Nephron (organoid): ENCODE data around the gene ACAP2.

Experiments used
- H3K27ac Mint-ChIP-seq, 3 experiments: 2 replicates each; pipeline ENCODE4 v1.8.0; 2020; ENCODE audit warnings: mixed read lengths in 3 of 3, mild to moderate bottlenecking in 2 of 3, moderate library complexity in 1 of 3
- H3K27me3 Mint-ChIP-seq: 2 replicates; pipeline ENCODE4 v1.8.0; 2021; ENCODE audit warnings: low read depth, mild to moderate bottlenecking, moderate library complexity, mixed read lengths
- H3K36me3 Mint-ChIP-seq: 2 replicates; pipeline ENCODE4 v1.8.0; 2020; ENCODE audit warnings: low read depth, mixed read lengths
- H3K4me1 Mint-ChIP-seq: 2 replicates; pipeline ENCODE4 v1.8.0; 2020; ENCODE audit warnings: mixed read lengths
- H3K4me3 Mint-ChIP-seq, 3 experiments: 2 replicates each; pipeline ENCODE4 v1.8.0; 2020; ENCODE audit warnings: mild to moderate bottlenecking in 3 of 3, mixed read lengths in 3 of 3, moderate library complexity in 2 of 3
- H3K9me3 Mint-ChIP-seq: 2 replicates; pipeline ENCODE4 v1.8.0; 2020; ENCODE audit warnings: mixed read lengths
- TF ChIP-seq, protein P1 (sequence below), 3 experiments: fragments of 200-600 bp; sonication (generic); IDR thresholded peaks; one replicate each; pipeline ENCODE4 v1.5.0; 2021; ENCODE audit warnings: antibody characterized with exemption in 3 of 3; ENCODE audit not compliant: unreplicated experiment in 3 of 3

Gene ACAP2

DNA sequence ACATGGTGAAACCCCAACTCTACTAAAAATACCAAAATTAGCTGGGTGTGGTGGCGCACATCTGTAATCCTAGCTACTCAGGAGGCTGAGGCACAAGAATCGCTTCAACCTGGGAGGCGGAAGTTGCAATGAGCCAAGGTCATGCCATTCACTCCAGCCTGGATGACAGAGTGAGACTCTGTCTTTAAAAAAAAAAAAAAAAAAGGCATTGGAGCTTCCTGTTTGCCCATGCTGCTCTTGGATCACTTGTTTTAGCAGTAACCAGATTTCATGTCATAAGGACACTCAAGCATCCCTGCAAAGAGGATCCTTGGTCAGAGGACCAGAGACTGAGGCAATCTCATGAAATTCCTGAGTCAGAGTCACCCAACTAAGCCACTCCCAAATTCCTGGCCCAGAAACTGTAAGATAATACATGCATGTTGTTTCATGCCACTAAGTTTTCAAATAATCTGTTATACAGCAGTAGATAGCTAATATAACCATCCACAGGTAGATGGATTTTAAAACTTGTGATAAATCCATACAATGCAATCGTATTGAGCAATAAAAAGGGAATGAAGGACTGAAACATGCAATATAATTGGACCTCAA, 89.8 kb downstream of the ACAP2 start:
- H3K4me1 Mint-ChIP-seq = peaks cover 6% of the 10 kb centered on the region
- no peaks in the 10 kb centered on the region for H3K9me3 Mint-ChIP-seq
- TF ChIP-seq, protein P1, sequence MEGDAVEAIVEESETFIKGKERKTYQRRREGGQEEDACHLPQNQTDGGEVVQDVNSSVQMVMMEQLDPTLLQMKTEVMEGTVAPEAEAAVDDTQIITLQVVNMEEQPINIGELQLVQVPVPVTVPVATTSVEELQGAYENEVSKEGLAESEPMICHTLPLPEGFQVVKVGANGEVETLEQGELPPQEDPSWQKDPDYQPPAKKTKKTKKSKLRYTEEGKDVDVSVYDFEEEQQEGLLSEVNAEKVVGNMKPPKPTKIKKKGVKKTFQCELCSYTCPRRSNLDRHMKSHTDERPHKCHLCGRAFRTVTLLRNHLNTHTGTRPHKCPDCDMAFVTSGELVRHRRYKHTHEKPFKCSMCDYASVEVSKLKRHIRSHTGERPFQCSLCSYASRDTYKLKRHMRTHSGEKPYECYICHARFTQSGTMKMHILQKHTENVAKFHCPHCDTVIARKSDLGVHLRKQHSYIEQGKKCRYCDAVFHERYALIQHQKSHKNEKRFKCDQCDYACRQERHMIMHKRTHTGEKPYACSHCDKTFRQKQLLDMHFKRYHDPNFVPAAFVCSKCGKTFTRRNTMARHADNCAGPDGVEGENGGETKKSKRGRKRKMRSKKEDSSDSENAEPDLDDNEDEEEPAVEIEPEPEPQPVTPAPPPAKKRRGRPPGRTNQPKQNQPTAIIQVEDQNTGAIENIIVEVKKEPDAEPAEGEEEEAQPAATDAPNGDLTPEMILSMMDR (IDR thresholded peaks at IDR 0.05; ENCODE audit: unreplicated experiment in 3 of 3) = no peak
- no peaks in the 10 kb centered on the region for H3K27me3 Mint-ChIP-seq
- H3K27ac Mint-ChIP-seq = no peak overlapping the region
- peaks cover 24% of the 10 kb centered on the region for H3K36me3 Mint-ChIP-seq
- H3K4me3 Mint-ChIP-seq = no peak overlapping the region

DNA sequence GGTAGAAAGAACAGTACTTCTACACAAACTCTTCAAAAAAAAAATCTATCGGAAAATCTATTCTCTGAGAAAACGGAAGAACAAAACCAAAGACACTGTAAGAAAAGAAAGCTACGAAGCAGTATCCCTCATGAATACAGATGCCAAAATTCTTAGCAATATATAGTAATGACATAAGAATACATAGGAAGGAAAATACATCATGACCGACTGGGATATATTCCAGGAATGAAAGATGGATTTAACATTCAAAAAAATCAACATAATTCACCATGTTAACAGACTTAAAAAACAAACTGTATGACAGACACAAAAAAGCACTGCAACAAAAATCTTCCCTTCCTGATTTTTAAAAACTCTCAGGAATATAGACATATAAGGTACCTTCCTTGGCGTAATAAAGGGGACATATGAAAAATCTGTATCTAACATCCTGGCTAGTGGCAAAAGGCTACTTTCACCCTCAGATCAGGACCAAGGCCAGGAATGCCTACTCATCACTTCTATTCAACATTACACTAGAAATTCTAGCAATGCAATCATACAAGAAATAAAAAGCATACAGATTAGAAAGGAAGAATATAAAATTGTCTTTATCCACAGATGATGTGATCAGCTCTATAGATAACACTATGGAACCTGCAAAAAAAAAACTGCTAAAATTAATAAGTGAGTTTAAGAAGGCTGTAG, 94.2 kb downstream of the ACAP2 start:
- TF ChIP-seq, protein P1 (IDR thresholded peaks at IDR 0.05; ENCODE audit: unreplicated experiment in 3 of 3) = no peak
- Mint-ChIP-seq H3K27ac (peak overlapping the region in 2 of 3 experiments; percentile 25 to 33), H3K4me3 (no peak overlapping the region), H3K27me3 (no peaks in the 10 kb centered on the region), H3K36me3 (peaks cover 25% of the 10 kb centered on the region), H3K4me1 (peaks cover 6% of the 10 kb centered on the region), H3K9me3 (no peaks in the 10 kb centered on the region)

DNA sequence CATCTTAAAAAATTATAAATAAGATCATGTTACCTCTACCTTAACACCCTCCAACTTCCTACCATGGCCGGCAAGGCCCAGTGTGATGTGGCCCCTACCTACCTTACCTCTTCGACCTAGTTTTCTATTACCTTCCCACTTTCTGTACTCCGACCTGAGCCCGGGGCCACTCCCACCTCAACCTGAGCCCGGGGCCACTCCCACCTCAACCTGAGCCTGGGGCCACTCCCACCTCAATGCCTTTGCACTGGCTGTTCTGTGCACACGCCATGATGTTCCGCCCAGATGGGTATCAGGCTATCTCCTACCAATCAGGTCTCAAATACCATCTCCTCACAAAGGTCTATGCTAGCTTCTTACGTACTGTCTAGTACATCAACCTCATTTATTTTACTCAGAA, 105.1 kb downstream of the ACAP2 start:
- peaks cover 37% of the 10 kb centered on the region for H3K36me3 Mint-ChIP-seq
- TF ChIP-seq, protein P1 (IDR thresholded peaks at IDR 0.05; ENCODE audit: unreplicated experiment in 3 of 3) = no peak
- H3K27me3 Mint-ChIP-seq = peaks cover under 1% of the 10 kb centered on the region
- no peaks in the 10 kb centered on the region for H3K4me1 Mint-ChIP-seq
- no peak overlapping the region for H3K4me3 Mint-ChIP-seq
- H3K9me3 Mint-ChIP-seq = no peaks in the 10 kb centered on the region
- no peak overlapping the region for H3K27ac Mint-ChIP-seq

DNA sequence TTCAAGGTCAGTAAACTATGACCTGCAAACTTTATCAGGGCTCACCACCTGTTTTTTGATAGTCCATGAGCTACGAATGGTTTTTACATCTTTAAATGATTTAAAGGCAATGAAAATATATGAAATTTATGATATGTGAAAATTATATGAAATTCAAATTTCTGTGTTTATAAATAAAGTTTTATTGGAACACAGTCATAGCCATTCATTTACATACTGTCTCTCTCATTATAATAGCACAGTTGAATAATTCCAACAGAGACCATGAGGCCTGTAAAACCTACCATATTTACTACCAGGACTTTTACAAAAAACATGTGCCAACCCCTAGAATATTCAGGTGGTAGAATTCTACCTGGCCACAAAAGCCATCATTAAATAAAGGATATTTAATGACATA, 107.9 kb downstream of the ACAP2 start:
- H3K27me3 Mint-ChIP-seq = peaks cover 4% of the 10 kb centered on the region
- no peak overlapping the region for H3K27ac Mint-ChIP-seq
- H3K4me3 Mint-ChIP-seq = no peak overlapping the region
- H3K9me3 Mint-ChIP-seq = no peaks in the 10 kb centered on the region
- H3K4me1 Mint-ChIP-seq = no peaks in the 10 kb centered on the region
- peaks cover 48% of the 10 kb centered on the region for H3K36me3 Mint-ChIP-seq
- TF ChIP-seq, protein P1 (IDR thresholded peaks at IDR 0.05; ENCODE audit: unreplicated experiment in 3 of 3) = no peak

DNA sequence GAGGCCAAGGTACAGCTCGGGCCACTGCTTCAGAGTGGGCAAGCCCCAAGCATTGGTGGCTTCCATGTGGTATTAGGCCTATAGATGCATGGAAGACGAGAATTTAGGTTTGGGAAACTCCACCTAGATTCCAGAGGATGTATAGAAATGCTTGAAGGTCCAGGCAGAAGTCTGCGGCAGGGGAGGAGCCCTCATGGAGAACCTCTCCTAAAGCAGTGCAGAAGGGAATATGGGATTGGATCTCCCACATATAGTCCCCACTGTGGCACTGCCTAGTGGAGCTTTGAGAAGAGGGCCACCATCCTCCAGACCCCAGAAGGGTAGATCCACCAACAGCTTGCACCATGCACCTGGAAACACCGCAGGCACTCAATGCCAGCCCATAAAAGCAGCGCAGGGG, 123.8 kb downstream of the ACAP2 start:
- Mint-ChIP-seq H3K4me3 (no peak overlapping the region), H3K27me3 (no peaks in the 10 kb centered on the region), H3K9me3 (peaks cover 23% of the 10 kb centered on the region), H3K27ac (no peak overlapping the region), H3K36me3 (peaks cover 50% of the 10 kb centered on the region), H3K4me1 (no peaks in the 10 kb centered on the region)
- TF ChIP-seq, protein P1 (IDR thresholded peaks at IDR 0.05; ENCODE audit: unreplicated experiment in 3 of 3) = no peak

DNA sequence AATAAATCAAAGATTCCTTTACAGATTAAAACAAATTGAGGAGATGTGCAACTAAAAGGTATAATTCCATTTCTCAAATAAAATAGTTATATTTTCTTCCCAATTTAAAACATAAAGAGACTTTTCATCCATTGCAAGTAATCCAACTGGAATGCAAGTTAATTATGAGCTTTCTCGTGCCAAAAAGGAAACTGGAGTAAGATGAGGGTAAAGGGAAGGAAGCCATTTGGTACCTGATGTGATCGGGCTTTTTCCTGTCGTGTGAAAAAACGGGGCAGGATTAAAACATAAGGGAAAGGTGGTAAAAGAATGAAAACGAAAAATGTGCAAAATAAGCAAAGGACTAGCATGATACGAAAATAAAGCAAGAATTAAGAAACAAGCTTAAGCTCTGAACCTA, 130.1 kb downstream of the ACAP2 start:
- peaks cover 3% of the 10 kb centered on the region for H3K36me3 Mint-ChIP-seq
- no peak overlapping the region for H3K4me3 Mint-ChIP-seq
- TF ChIP-seq, protein P1 (IDR thresholded peaks at IDR 0.05; ENCODE audit: unreplicated experiment in 3 of 3) = no peak
- H3K27me3 Mint-ChIP-seq = no peaks in the 10 kb centered on the region
- H3K27ac Mint-ChIP-seq = no peak overlapping the region
- no peaks in the 10 kb centered on the region for H3K9me3 Mint-ChIP-seq
- no peaks in the 10 kb centered on the region for H3K4me1 Mint-ChIP-seq
